ENCODE results near the gene PPP1R26. TPM values are rescaled to one million over a fixed set of nuclear protein-coding genes. Genes with fewer than 3 reads are reported as not detected.
A peak's percentile ranks its signal among the peaks of the same experiment; 100 is the strongest.
"Not testable (repeated sequence)": the region's sequence is repeated elsewhere in the genome, so short reads cannot be mapped to it uniquely, and the experiment has no call there.

Gene PPP1R26
- total and polyA plus RNA-seq, 2 of the 8 experiments (the other 6 are each of a cell fraction or from before 2014, with no cell fraction given) = 9.8 to 32.7 TPM

DNA sequence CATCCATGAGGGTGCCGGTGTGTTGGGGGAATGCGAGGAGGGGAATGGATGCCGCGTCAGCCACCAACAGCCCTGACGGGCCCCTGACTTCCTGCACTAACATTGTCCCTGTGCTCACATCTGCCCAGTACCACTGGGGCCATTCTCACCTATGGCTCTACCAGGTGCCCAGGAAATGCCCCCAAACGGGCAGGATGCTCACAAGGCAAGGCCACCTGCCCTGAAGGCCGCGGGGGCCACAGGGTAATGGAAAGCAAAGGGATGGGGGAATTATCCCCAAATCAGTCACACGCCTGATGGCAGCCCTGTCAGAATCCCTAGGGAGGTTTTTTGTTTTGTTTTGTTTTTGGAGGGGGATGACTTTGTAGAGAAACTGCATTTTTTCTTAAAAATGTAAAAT, 34.3 kb downstream of the PPP1R26 start:
- H3K4ac ChIP-seq (replicated peaks; ENCODE audit: insufficient read length, low read depth, low read length); DNase-seq (ENCODE audit: low read depth in 1 of 2, low spot score in 2 of 2); POLR2A ChIA-PET (ENCODE audit: partially characterized antibody); H3K4me3 ChIP-seq (ENCODE audit: extremely low read depth in 1 of 4, insufficient read depth in 2 of 4, low read depth in 3 of 4, low read length in 4 of 4); H4K5ac ChIP-seq (ENCODE audit: insufficient read length, low read depth, low read length); H2BK15ac ChIP-seq (ENCODE audit: low read length); H3K9ac ChIP-seq (replicated peaks in 1 of 4; ENCODE audit: extremely low read depth in 1 of 4, low read depth in 3 of 4, low read length in 3 of 4); H3K23me2 ChIP-seq (ENCODE audit: low read depth, low read length); H2BK20ac ChIP-seq (ENCODE audit: low read length); H3K56ac ChIP-seq (replicated peaks; ENCODE audit: insufficient read length, low read depth, low read length); H3K9me3 ChIP-seq (ENCODE audit: insufficient read depth in 2 of 2, low read depth in 1 of 2, low read length in 1 of 2); H2AK5ac ChIP-seq (ENCODE audit: low read depth, low read length); H4K20me1 ChIP-seq (replicated peaks in 1 of 2; ENCODE audit: control insufficient read depth in 1 of 2, insufficient read depth in 2 of 2, low read length in 2 of 2); H3K36me3 ChIP-seq (ENCODE audit: control insufficient read depth in 2 of 4, insufficient read depth in 4 of 4, low read length in 3 of 4); H3K27ac ChIP-seq (ENCODE audit: low read depth, low read length); H3K14ac ChIP-seq (ENCODE audit: insufficient read length); H2BK120ac ChIP-seq (replicated peaks; ENCODE audit: low read depth, low read length); H3K18ac ChIP-seq (ENCODE audit: extremely low read depth, low read length); H3K4me2 ChIP-seq (ENCODE audit: insufficient read depth in 1 of 2, low read depth in 2 of 2, low read length in 2 of 2); H4K8ac ChIP-seq (ENCODE audit: extremely low read depth, insufficient read depth, low read length); H2AFZ ChIP-seq (ENCODE audit: low read length); H3K23ac ChIP-seq (ENCODE audit: insufficient read length); H3K79me1 ChIP-seq (ENCODE audit: low read depth, low read length); H4K91ac ChIP-seq (replicated peaks; ENCODE audit: insufficient read length, low read length); FAIRE-seq; H2BK5ac ChIP-seq (ENCODE audit: low read depth, low read length); H3K4me1 ChIP-seq (replicated peaks in 1 of 4; ENCODE audit: control insufficient read depth in 3 of 4, insufficient read depth in 4 of 4, low read length in 3 of 4); H3K27me3 ChIP-seq (replicated peaks in 1 of 4; ENCODE audit: control insufficient read depth in 3 of 4, extremely low read depth in 1 of 4, insufficient read depth in 3 of 4, low read length in 3 of 4); H3K79me2 ChIP-seq (ENCODE audit: control insufficient read depth in 1 of 2, insufficient read depth in 2 of 2, low read length in 2 of 2): not testable (repeated sequence)
- 87% methylated on average over 8 of the region's 9 CpGs; no CpG with 5 or more reads in 1 of the 2 experiments for WGBS, 2 experiments (ENCODE audit: extremely low coverage in 1 of 2, insufficient coverage in 1 of 2, insufficient read length in 1 of 2, insufficient replicate concordance in 2 of 2, low coverage in 1 of 2, low lambda C conversion rate in 2 of 2, missing lambda C conversion rate in 1 of 2)
- H2BK12ac ChIP-seq (ENCODE audit: low read depth, low read length) = 0 out of 2 replicates have a peak overlapping the region, but pooled peaks have one; percentile 27
- CTCF ChIA-PET (ENCODE audit: partially characterized antibody) = interaction anchor here (1.4 kb wide), 1 partner anchor 10 kb away, joined by 4 read pairs; no protein-coding TSS in a partner anchor
